GM18508 (cell line): ENCODE data around the gene ENPEP.
"Not testable (repeated sequence)": the region's sequence is repeated elsewhere in the genome, so short reads cannot be mapped to it uniquely, and the experiment has no call there.

Experiments
- ATAC-seq: cut with Tn5 transposase; IDR thresholded peaks from one replicate; pipeline ENCODE4 v1.9.1; 2021; ENCODE audit warnings: moderate number of reproducible peaks; ENCODE audit not compliant: insufficient read depth, unreplicated experiment

Gene ENPEP, protein sequence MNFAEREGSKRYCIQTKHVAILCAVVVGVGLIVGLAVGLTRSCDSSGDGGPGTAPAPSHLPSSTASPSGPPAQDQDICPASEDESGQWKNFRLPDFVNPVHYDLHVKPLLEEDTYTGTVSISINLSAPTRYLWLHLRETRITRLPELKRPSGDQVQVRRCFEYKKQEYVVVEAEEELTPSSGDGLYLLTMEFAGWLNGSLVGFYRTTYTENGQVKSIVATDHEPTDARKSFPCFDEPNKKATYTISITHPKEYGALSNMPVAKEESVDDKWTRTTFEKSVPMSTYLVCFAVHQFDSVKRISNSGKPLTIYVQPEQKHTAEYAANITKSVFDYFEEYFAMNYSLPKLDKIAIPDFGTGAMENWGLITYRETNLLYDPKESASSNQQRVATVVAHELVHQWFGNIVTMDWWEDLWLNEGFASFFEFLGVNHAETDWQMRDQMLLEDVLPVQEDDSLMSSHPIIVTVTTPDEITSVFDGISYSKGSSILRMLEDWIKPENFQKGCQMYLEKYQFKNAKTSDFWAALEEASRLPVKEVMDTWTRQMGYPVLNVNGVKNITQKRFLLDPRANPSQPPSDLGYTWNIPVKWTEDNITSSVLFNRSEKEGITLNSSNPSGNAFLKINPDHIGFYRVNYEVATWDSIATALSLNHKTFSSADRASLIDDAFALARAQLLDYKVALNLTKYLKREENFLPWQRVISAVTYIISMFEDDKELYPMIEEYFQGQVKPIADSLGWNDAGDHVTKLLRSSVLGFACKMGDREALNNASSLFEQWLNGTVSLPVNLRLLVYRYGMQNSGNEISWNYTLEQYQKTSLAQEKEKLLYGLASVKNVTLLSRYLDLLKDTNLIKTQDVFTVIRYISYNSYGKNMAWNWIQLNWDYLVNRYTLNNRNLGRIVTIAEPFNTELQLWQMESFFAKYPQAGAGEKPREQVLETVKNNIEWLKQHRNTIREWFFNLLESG

DNA sequence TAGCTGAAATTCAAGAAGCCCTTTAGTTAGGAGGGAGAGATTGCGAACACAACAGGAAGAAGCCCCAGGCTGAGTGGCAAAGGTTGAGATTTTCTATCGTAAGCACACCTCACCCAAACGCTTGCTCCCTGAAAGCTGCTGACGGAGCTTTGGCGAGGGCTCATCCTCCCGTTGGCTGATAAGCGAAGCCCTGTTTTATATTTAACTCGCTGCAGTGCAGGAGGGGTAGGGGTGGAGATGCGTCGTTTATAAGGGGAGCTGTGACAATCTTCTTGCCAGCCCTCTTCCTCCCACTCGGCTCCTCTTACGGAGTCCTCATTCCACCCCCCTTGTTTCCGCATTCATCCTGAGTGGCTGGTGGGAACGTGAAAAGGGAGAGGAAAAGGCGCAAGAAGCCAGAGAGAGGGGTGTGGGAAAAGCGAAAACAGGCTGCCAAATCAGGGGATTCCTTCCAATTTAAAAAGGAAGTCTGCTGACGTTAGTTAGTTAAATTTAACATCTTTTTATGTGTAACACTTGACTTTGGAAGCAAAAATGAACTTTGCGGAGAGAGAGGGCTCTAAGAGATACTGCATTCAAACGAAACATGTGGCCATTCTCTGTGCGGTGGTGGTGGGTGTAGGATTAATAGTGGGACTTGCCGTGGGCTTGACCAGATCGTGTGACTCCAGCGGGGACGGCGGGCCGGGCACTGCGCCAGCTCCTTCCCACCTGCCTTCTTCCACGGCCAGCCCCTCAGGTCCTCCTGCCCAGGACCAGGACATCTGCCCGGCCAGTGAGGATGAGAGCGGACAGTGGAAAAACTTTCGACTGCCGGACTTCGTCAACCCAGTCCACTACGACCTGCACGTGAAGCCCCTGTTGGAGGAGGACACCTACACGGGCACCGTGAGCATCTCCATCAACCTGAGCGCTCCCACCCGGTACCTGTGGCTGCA is at the start of gene ENPEP:
Gene ENPEP (plus strand): TSS at position 275 of the 938 bp plus-strand sequence. CDS start 260 bp downstream, at position 535.
- no peak for ATAC-seq

DNA sequence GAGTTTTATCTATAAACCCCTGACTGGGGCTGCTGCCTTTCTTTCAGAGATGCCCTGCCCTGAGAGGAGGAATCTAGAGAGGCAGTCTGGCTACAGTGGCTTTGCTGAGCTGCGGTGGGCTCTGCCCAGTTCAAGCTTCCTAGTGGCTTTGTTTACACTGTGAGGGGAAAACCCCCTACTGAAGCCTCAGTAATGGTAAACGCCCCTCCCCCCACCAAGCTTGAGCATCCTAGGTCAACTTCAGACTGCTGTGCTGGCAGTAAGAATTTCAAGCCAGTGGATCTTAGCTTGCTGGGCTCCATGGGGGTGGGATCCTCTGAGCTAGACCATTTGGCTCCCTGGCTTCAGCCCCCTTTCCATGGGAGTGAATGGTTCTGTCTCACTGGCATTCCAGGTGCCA is 44.1 kb upstream of the ENPEP start:
- not testable (repeated sequence) for ATAC-seq

DNA sequence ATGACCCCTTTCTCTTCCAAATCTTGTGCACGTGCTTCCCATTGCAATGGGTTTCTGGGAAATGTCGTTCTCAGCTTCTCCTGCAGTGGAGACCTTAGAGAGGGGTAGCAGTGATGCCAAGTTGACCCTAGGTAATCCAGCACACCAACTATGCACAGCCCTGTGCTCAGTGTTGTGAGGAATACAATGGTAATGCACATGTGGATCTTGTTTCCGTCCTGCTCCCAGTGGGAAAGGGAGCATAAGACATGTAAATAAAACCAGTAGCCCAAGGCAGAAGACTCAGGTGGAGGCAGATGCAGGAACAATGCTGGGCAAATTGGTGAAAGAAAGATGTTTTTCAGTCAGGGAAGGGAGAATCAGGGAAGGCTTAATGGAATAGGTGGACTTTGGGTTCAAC is 38.7 kb upstream of the ENPEP start:
- not testable (repeated sequence) for ATAC-seq

DNA sequence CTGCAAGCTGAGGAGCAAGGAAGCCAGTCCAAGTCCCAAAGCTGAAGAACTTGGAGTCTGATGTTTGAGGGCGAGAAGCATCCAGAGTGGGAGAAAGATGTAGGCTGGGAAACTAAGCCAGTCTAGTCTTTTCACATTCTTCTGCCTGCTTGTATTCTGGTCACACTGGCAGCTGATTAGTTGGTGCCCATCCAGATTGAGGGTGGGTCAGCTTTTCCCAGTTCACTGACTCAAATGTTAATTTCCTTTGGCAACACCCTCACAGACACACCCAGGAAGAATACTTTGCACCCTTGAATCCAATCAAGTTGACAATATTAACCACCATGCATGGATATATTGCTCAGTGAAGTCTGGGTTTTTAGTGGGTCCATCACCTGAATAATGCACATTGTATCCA is 36.7 kb upstream of the ENPEP start:
- ATAC-seq, result not testable (repeated sequence)

DNA sequence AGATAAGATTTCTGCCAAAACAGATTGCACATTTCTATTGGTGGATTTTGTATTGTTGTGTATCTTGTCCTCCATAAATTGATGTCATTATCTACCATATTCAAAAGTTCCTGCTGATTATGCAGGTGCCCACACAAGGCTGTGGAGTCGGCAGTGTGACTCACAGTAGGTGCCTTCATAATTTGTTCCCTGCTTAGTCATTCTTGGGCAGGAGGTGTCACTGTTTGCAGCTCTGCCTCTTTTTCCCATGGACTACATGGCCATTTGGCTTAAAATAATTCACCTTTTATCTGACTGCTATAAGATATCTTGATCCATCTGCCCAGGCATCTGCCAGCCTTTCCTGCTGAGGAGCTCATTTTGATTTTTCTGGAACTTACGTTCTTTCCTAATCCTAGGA is 33.6 kb upstream of the ENPEP start:
- no peak for ATAC-seq

DNA sequence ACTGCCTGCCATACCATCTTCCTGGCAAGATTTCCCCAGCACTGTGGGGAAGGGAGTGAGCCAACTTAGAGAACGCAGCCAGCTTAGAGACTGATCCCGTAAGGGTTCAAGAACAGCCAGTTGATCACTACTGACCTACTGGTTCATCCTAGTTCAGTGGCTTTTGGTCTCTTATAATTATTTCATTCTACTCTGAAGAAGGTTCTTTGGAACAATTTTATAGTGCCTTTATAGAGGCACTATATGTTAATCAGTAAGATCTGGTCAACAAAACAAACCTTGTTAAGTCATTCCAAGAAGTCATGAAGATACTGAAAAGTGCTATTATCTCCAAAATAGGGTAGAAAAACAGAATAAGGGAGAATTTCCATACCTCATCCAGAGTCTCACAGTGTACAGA is 33.2 kb upstream of the ENPEP start:
- no peak for ATAC-seq

DNA sequence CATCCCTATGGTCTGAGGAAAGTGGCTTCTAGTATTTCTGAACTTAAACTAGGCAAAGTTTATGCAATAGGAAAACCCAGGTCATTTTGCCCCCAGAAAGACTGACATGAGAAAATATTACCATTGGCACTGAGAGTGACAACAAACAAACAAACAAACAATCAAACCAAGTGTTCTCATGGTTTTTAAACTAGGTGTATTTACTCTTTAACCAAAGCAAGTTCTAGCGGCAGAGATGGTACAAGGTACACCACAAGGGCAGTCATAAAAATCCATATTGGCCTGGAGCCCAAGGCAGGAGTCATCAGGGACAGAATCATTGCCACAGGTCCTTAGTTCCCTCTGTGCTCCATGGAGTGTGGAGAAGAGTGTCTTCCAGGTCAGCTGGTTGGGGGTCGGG is 26.0 kb upstream of the ENPEP start:
- no peak for ATAC-seq

DNA sequence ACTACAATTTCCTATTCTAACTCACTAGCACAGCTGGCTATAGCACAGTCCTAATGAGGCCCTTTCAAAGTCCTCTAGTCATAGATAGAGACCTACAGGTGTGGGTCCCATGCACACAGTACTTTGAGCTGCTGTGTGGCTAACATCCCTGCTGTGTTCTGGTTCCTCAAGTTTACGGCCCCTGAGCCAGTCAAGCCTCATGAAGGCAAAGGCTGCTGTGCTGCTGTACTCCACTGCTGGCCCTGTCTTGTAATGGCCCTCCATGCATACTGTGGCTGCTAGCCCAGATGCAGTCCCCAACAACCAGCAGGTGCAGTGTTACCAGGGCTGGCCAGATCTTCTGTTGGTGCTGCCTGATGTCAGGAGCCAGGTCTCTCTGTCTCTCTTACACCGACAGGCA is 23.4 kb upstream of the ENPEP start:
- ATAC-seq, result no peak

DNA sequence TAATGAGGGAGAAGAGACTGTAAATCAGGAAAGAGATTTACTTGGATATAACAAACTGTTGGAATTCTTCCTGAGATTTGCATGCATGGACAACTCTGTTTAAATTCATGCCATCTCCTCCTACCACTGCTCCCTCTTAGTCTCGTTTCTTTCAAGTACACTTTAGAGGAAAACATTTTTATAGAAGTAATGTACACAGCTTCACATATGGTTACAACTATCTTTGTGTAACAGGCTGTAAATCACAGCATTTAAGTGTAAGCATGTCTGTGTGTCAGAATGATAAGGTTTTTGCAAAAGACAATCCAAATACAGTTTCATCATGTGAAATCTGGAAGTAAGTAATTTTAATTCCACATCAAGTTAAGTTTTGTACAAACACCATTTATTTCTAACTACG is 21.5 kb upstream of the ENPEP start:
- no peak for ATAC-seq

DNA sequence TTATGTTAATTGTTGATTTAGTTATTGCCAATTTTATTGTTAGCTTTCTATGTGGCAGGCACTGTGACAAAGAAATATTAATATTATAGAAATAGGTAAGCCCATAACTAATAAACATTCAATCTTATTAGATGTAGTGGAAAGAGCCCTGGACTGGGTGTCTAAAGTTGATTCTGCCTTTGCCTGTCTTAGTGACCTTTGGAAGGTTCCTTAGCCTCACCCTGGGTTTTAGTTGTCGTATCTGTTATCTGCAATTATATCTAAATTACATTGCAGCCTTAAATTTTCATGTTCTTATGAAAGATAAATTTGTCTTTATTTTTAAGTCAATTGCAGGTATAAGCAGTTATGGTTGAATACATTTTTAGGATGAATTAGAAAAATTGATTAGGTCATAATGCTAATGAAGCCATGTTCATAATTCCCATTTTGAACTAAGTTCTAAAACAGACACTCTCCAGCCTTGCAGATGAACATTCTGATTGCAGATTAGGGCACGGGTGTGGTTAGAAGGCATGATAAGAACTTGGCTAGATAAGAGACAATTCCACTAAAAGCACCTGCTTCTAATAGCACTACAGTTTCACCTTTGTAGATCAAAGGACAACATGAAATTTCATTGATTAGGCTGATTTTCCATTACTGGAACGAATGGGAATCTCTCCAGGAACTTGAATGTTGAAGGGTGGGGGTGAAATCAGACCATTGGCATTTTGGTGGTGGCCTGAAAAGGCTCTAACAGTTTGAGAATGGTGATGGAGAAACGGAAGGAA is 17.3 kb upstream of the ENPEP start:
- ATAC-seq, result no peak

DNA sequence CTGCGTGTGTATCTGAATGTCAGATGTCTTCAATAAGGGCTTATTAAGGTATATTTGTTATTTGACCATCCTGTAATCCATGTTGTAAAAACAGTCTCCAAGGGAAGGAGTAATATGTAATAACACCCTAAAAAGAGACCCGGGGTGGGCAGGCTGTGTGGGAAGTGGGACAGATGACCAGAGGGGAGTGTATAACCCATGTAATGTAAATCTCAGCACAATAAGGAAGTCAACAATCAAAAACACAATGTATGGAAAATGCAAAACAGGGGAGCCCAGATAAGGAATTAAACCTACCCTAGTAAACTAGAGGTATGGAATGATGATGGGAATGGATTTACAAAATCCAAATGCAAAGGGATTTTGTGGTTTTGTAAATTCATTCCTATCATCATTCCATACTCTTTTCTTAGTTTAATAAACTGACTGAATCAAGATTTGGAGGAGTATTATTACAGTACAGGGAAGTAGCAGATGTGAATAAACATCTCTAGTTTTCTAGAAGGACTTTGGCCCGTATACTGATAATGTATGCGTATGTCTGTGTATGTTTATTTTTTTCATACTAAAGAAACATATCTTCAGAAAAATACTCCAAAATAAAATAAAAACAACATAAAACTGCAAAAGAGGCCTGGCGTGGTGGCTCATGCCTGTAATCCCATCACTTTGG is 15.7 kb upstream of the ENPEP start:
- no peak for ATAC-seq

DNA sequence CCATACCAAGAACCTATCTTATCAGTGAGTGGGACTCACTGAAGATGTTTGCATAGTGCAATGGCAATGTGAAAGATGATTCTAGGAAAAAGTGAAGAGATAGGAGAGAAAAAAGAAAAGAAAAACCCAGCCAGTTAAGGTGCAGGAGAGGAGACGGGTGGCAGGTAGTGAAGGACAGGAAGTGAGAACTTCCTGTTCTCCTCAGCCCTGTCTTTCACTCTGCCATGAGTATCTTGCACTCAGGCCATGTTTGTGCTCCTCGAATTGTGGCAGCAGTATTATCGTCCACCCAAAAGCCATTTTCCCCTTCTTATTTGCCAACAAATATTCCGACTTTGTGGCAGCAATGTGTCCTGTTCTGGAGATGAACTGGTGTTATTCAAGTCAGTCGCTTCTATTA is 8.6 kb upstream of the ENPEP start:
- ATAC-seq, result no peak

DNA sequence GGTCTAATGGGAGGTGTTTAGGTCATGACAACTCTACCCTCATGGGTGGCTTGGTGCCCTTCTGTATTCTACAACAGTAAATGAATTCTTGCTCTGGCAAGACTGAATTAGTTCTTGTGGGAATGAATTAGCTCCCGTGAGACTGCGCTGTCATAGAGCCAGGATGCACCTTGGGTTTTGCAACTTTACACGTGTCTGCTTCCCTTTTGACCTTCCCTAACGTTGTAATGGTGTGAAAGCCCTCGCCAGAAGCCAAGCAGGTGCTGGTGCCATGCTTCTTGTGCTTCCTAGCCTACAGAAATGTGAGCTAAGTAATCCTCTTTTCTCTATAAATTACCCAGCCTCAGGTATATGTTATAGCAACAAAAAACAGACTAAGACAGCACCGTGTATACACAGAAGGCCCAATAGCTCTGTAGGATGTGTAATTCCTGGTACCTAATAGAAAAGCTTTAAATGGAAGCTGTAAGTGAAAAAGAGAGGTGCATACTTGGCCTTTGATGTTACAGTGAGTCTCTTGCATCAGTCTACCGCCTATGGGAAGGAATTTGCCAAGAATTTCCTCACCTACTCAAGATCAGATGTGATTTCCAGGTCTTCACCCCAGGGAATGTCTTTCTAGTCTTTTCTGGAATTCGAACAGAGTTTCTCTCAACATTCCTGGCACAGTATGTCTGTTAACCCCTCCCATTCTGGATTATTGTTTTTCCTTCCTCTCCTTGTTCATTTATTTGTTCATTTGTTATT is 3.2 kb upstream of the ENPEP start:
- no peak for ATAC-seq

DNA sequence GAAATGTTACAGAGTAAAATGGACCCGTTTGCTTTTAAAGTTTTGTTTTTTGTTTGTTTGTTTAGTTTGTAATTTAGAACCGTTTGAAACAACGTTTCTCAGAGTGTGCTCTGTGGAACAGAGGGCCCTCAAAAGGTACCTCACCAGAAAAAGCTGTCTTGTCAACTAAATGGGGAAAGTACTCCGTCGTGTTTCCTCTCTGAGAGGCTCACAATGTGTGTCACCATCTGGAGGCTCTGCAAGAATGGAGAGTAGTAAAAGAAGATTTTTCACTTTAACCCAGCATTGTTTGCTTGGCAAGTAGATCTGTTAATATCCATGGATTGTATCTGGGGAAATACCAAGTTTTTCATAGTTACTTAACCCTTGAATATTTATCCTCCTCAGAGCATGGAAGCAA is 1.5 kb upstream of the ENPEP start:
- no peak for ATAC-seq

DNA sequence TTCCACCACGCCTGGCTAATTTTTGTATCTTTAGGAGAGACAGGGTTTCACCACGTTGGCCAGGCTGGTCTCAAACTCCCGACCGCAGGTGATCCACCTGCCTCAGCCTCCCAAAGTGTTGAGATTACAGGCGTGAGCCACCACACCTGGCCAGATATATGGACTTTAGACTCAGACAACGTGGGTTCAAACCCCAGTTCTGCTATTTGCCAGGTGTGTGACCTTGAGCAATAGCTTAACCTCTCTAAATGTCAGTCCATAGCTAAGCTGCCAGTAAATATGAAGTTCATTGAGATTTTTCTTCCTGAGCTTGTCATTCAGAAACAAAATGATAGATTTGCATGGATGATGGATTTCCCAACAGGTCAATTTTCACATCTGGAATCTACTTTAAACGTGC is 875 bp upstream of the ENPEP start:
- not testable (repeated sequence) for ATAC-seq

DNA sequence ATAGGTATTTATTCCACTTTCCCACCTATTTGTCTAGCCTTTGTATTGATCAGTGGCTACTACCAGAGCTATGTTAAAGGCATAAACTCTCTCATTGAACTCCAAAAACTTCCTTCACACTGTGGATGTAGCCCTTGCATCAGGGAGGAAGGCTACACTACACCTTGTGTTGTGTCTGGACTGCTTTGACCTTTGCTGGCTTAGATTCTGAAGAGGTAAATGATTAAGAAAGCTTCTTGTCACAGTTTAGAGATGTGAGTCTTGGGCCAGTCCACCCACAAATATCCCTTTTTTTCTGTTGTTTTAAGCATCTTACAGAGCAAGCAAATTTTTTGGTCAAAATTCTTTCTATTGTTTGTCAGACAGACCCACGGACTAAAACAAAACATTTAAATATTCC is 1.9 kb downstream of the ENPEP start:
- no peak for ATAC-seq

DNA sequence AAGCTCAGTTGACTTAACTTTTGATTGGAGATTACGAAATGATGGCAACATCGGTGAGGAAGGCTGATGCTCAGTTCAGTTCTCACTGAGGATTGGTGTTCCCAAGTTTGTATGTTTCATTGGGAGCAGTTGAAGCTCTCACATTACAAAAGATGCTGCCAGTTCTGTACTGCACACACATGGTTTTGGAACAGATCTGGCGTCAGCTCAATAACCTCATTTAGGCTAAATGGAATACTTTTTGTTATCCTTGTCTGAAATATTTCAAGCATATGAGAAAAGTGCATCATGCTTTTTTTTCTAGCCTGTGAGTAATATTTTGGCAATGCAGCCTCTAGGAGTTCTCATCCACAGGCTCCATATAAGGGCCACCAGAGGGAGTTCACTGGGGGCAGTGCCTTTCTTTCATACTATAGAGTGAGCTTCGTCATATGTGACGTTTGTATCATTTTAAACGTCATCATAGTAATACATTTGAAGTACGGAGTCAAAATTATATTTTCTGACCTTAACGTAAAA is 4.1 kb downstream of the ENPEP start:
- no peak for ATAC-seq

DNA sequence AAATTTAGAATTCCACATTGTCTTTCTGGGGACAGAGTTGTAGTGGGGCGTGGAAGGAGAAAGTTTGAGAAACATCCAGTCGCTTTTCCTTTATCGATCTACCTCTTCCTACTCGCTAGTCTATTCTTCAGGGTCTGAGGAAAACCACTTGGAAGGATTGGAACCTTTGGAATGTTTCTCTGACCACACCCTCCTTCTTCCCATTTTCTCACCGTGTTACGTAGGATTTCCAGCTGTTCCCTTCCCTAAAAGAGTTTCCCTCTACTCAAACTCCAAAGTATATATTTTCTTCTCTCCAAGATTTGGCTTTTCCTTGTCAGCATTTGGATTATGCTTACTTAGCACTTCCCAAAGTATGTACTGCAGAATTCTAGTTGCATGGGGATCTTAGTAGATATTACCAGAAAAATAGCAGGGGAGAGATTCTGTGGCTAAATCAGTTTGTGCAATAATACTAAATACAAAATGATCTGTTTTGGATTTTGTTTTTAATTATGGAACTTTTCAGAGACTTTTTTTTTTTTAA is 4.9 kb downstream of the ENPEP start:
- no peak for ATAC-seq
